Measurements from ENCODE around the gene KIF5B.
"Not testable (repeated sequence)": the region's sequence is repeated elsewhere in the genome, so short reads cannot be mapped to it uniquely, and the experiment has no call there.

KIF5B gene

DNA sequence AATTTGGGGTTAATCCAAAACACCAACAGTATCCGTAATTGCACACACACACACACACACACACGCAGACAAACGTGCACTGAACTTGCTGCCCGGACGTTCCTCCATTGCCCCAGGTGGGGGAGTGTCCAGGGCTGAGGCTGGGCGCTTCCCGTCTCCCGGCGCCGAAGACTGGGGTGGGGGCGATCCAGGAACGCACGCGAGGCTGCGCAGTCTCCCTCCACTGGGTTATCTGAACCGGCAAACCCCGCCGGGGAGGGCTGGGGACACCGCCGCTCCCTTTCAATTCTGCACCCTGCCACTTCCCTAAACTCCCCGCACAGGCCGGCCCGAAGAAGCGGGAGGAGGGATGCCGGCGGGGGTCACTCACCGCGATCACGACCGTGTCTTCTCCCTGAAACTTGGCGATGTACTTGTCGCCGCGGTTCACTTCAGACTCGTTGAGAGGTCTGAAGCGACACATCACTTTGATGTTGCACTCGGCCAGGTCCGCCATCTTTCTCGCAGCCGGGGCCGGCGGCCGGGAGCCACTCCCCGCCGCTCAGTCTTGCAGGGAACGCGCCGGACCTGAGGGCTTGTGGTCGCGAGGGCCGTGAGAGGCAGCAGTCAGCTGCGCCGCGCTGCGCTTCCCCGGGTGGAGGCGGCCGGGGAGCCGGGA lies 618 bp downstream of the KIF5B start:
- Histone ChIP-seq H3K9ac (ENCODE audit: low read depth, low read length) (peak overlapping the region; percentile 99), H3K4me1 (ENCODE audit: control insufficient read depth, insufficient read depth, low read length) (peaks cover 28% of the 10 kb centered on the region), H3K4me2 (ENCODE audit: low read length) (peak overlapping the region; percentile 94), H3K36me3 (ENCODE audit: insufficient read depth, low read length) (no peaks in the 10 kb centered on the region), H3K9me3 (replicated peaks; ENCODE audit: low read length) (no peaks in the 10 kb centered on the region), H3K27me3 (ENCODE audit: control insufficient read depth, insufficient read depth, low read length) (no peaks in the 10 kb centered on the region), H3K4me3 (ENCODE audit: low read length) (peak overlapping the region; percentile 100)

DNA sequence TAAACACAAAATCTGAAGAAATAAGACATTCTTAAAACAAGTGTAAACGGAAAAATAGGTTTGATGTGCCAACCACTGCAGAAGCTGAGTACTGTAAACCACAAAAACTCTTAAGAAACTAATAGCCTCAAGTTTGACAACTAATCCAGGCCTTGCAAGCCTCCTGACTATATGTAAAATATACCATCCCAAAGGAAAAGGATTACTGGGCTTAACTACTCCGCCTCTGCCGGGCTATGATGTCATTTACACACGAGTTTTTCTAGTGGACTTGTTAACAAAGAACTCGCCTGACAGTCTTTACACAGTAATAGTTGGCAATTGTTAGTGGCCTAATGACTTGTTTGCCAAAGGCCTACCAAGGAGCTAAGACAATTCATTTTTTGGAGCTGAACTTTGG lies 2.1 kb downstream of the KIF5B start:
- Histone ChIP-seq H3K4me1 (ENCODE audit: control insufficient read depth, insufficient read depth, low read length) (peaks cover 43% of the 10 kb centered on the region), H3K27me3 (ENCODE audit: control insufficient read depth, insufficient read depth, low read length) (no peaks in the 10 kb centered on the region), H3K36me3 (ENCODE audit: insufficient read depth, low read length) (peaks cover 4% of the 10 kb centered on the region), H3K4me2 (ENCODE audit: low read length) (peak overlapping the region; percentile 94), H3K4me3 (ENCODE audit: low read length) (peak overlapping the region; percentile 100), H3K9me3 (replicated peaks; ENCODE audit: low read length) (no peaks in the 10 kb centered on the region), H3K9ac (ENCODE audit: low read depth, low read length) (peak overlapping the region; percentile 99)

DNA sequence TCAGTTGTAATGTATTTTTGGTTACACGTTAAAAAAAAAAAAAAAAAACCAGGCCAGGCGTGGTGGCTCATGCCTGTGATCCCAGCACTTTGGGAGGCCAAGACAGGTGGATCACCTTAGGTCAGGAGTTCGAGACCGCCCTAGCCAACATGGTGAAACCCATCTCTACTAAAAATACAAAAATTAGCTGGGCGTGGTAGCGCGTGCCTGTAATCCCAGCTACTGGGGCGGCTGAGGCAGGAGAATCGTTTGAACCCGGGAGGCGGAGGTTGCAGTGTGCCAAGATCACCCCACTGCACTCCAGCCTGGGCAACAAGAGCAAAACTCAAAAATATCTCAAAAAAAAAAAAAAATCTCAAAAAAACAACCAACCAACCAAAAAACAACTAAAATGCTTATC lies 2.8 kb downstream of the KIF5B start:
- H3K27me3 ChIP-seq (ENCODE audit: control insufficient read depth, insufficient read depth, low read length), result not testable (repeated sequence)
- H3K4me1 ChIP-seq (ENCODE audit: control insufficient read depth, insufficient read depth, low read length), result peaks cover 49% of the 10 kb centered on the region
- peak overlapping the region; percentile 99 for H3K9ac ChIP-seq (ENCODE audit: low read depth, low read length)

DNA sequence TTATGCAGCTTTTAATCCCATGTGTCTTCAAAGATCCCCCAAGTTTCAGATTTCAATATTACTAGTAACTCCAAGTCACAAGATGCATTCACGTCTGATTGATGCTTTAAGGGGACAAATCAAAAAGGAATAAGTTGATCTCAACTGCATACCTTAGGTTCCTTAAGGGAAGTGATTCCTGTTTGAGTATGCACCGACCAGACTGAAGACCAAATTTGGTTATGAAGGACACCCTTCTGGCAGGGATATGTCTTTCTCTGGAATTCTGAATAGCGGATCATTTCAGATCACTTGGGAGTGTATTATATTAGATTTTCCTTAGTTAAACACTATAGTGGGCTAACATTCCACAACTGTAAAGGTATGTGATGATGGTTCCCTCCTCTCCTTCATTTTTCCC lies 4.3 kb downstream of the KIF5B start:
- Histone ChIP-seq H3K9me3 (replicated peaks; ENCODE audit: low read length) (no peaks in the 10 kb centered on the region), H3K36me3 (ENCODE audit: insufficient read depth, low read length) (peaks cover 19% of the 10 kb centered on the region), H3K9ac (ENCODE audit: low read depth, low read length) (no peak overlapping the region), H3K4me2 (ENCODE audit: low read length) (peak overlapping the region; percentile 94), H3K4me3 (ENCODE audit: low read length) (peak overlapping the region; percentile 100), H3K4me1 (ENCODE audit: control insufficient read depth, insufficient read depth, low read length) (peaks cover 53% of the 10 kb centered on the region), H3K27me3 (ENCODE audit: control insufficient read depth, insufficient read depth, low read length) (no peaks in the 10 kb centered on the region)

More for the DNA sequence above, 2.8 kb downstream of the KIF5B start:
- Histone ChIP-seq H3K4me2 (ENCODE audit: low read length) (peak overlapping the region; percentile 94), H3K4me3 (ENCODE audit: low read length) (peak overlapping the region; percentile 100)
- H3K36me3 ChIP-seq (ENCODE audit: insufficient read depth, low read length); H3K9me3 ChIP-seq (replicated peaks; ENCODE audit: low read length): not testable (repeated sequence)

DNA sequence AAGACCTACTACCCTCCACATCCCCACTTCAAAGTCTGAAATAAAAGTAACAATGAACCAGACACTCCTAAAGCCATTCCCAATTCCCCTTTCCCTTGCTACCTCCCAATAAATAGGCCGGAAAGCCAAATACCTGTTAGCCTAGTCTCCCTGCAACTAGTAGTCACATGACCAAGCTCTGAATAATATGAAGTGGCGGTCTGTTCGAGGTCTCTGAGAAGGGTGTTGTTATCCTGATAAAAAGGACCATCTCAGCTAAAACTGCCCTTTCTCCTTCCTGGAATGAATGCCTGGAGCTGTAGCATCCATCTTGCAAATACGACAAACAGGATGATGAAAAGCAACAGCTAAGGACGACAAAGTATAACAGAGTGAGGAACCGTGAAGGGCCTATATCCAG lies 6.0 kb downstream of the KIF5B start:
- Histone ChIP-seq H3K4me1 (ENCODE audit: control insufficient read depth, insufficient read depth, low read length) (peaks cover 49% of the 10 kb centered on the region), H3K4me2 (ENCODE audit: low read length) (peak overlapping the region; percentile 25), H3K27me3 (ENCODE audit: control insufficient read depth, insufficient read depth, low read length) (no peaks in the 10 kb centered on the region), H3K36me3 (ENCODE audit: insufficient read depth, low read length) (peaks cover 36% of the 10 kb centered on the region), H3K9ac (ENCODE audit: low read depth, low read length) (no peak overlapping the region), H3K9me3 (replicated peaks; ENCODE audit: low read length) (no peaks in the 10 kb centered on the region), H3K4me3 (ENCODE audit: low read length) (peak overlapping the region; percentile 34)

DNA sequence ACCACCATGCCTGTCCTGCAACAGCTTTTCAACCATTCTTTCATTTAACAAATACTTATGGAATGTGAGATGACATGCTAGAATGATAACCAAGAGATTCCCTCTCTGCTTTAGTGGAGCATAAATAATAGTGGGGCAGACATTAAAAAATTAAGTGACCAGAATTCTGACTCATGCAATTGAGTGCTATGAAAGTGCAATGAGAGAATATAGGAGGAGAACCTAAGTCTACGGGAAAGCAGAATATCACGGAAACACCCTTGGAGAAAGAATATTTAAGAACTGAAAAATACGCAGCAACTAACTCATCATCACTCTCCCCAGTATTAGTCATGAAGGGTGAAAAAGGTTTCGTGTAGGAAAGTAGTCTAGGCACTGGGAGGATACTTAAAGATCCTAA lies 7.1 kb downstream of the KIF5B start:
- Histone ChIP-seq H3K4me1 (ENCODE audit: control insufficient read depth, insufficient read depth, low read length) (peaks cover 49% of the 10 kb centered on the region), H3K9ac (ENCODE audit: low read depth, low read length) (no peak overlapping the region), H3K27me3 (ENCODE audit: control insufficient read depth, insufficient read depth, low read length) (no peaks in the 10 kb centered on the region)

DNA sequence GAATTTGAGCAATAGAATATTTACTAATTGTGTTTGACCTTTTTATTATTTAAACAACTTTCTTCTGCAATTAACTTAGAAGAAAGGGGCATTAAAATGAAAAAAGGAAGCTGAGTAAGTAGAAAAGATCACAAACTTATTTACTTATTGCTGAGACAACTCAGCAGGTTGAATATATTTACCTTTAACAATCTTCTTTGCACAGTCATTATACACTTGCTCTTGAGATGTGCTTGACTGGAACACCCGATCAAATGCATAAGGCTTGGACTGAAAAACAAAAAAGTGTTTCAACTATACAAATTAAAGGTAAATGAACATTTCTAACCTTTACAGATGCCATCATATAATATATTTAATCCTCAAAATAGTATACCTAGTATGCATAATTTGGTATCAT lies 7.9 kb downstream of the KIF5B start:
- Histone ChIP-seq H3K4me2 (ENCODE audit: low read length) (no peak overlapping the region), H3K4me1 (ENCODE audit: control insufficient read depth, insufficient read depth, low read length) (peaks cover 54% of the 10 kb centered on the region), H3K36me3 (ENCODE audit: insufficient read depth, low read length) (peaks cover 54% of the 10 kb centered on the region), H3K4me3 (ENCODE audit: low read length) (no peak overlapping the region), H3K9ac (ENCODE audit: low read depth, low read length) (no peak overlapping the region), H3K27me3 (ENCODE audit: control insufficient read depth, insufficient read depth, low read length) (no peaks in the 10 kb centered on the region), H3K9me3 (replicated peaks; ENCODE audit: low read length) (no peaks in the 10 kb centered on the region)

More for the DNA sequence above, 7.1 kb downstream of the KIF5B start:
- no peak overlapping the region for H3K4me3 ChIP-seq (ENCODE audit: low read length)
- no peak overlapping the region for H3K4me2 ChIP-seq (ENCODE audit: low read length)
- no peaks in the 10 kb centered on the region for H3K9me3 ChIP-seq (replicated peaks; ENCODE audit: low read length)
- H3K36me3 ChIP-seq (ENCODE audit: insufficient read depth, low read length), result peaks cover 46% of the 10 kb centered on the region

DNA sequence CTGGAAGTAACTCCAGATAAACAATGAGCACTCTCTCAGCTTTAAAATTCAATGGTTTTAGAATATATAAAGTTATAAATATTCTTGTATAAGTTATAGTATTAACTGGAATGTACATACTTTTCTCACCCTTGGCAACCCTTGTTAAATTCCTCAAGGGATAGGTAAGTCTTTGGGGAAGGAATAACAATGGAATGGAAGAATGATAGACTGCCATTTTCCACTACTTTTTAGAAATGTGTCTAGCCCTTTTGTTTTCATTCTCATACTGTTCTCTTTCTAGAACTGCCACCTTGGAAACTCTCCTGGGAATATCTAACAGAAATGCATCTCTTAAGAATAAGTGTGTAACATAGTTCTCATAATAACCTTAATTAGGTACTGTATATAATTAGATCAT lies 8.3 kb downstream of the KIF5B start:
- Histone ChIP-seq H3K27me3 (ENCODE audit: control insufficient read depth, insufficient read depth, low read length) (no peaks in the 10 kb centered on the region), H3K4me2 (ENCODE audit: low read length) (no peak overlapping the region), H3K4me1 (ENCODE audit: control insufficient read depth, insufficient read depth, low read length) (peaks cover 53% of the 10 kb centered on the region), H3K9ac (ENCODE audit: low read depth, low read length) (no peak overlapping the region), H3K36me3 (ENCODE audit: insufficient read depth, low read length) (peaks cover 57% of the 10 kb centered on the region), H3K4me3 (ENCODE audit: low read length) (no peak overlapping the region), H3K9me3 (replicated peaks; ENCODE audit: low read length) (no peaks in the 10 kb centered on the region)

DNA sequence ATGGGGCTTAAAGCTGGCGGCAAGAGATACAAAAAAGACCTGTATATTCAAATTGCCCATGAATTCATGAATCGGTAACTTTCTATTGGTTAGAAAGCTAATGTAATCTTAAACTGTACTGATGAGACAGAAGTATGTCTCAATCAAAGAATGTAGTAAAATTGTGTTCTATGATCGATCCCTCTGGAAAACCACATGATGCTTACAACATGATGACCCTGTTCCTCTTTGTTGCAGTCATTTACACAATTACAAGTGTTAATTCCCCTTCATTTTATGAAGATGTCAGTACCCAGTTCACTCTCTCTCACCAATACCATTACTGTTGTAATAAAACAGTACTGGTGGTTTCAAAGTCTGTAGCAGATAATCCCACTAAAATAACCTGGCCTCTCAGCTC lies 10.1 kb downstream of the KIF5B start:
- peaks cover 57% of the 10 kb centered on the region for H3K36me3 ChIP-seq (ENCODE audit: insufficient read depth, low read length)
- no peaks in the 10 kb centered on the region for H3K27me3 ChIP-seq (ENCODE audit: control insufficient read depth, insufficient read depth, low read length)
- H3K4me3 ChIP-seq (ENCODE audit: low read length), result no peak overlapping the region
- peaks cover 48% of the 10 kb centered on the region for H3K4me1 ChIP-seq (ENCODE audit: control insufficient read depth, insufficient read depth, low read length)
- H3K4me2 ChIP-seq (ENCODE audit: low read length), result no peak overlapping the region
- H3K9ac ChIP-seq (ENCODE audit: low read depth, low read length), result no peak overlapping the region
- no peaks in the 10 kb centered on the region for H3K9me3 ChIP-seq (replicated peaks; ENCODE audit: low read length)

DNA sequence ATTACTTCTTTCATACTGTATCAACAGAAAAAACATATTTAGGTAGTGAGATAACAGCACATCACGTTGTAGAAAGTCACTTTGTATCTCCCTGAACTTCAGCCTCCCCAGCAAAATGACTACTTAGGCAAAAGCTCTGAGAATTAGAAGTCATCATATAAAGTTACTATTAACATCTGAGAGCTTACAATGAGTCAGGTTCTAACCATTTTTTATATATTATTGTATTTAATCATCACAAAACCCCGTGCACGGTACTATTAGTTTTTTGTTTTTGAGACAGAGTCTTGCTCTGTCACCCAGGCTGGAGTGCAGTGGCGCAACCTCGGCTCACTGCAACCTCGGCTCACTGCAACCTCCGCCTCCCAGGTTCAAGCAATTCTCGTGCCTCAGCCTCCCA lies 13.5 kb downstream of the KIF5B start:
- H3K27me3 ChIP-seq (ENCODE audit: control insufficient read depth, insufficient read depth, low read length); H3K9me3 ChIP-seq (replicated peaks; ENCODE audit: low read length): not testable (repeated sequence)
- Histone ChIP-seq H3K9ac (ENCODE audit: low read depth, low read length) (peak overlapping the region; percentile 61), H3K4me1 (ENCODE audit: control insufficient read depth, insufficient read depth, low read length) (peaks cover 18% of the 10 kb centered on the region), H3K4me2 (ENCODE audit: low read length) (peak overlapping the region; percentile 71), H3K4me3 (ENCODE audit: low read length) (peak overlapping the region; percentile 46), H3K36me3 (ENCODE audit: insufficient read depth, low read length) (peaks cover 63% of the 10 kb centered on the region)

DNA sequence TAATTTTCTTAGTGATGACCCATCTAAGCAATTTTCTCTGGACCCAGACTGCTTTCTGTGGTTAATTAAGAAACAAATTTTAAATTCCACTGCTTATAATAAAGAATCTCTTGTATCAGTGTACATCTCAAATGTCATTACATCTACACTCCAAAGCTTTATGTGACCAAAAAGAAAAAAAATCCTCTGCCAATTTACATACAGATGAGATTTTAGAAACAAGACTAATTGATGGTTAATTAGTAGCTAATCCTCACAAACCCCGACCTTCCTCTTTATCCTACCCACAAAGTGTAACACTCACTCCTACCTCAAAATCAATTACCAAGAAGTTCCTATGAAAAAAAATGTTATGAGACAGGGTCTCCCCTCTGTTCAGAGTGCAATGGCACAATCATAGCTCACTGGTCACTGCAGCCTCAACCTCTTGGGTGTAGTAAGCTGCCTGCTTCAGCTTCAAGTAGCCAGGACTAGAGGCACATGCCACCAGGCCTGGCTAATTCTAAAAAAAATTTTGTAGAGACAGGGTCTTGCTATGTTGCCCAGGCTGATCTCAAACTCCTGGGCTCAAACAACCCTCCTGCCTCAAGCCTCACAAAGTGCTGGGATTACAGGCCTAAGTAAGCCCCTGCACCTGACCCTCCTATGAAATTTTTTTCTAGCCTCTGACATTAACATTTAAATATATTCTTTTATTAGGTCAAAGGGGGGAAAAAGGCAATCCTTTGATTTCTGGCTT lies 14.8 kb downstream of the KIF5B start:
- Histone ChIP-seq H3K36me3 (ENCODE audit: insufficient read depth, low read length) (peaks cover 63% of the 10 kb centered on the region), H3K4me1 (ENCODE audit: control insufficient read depth, insufficient read depth, low read length) (peaks cover 18% of the 10 kb centered on the region), H3K4me3 (ENCODE audit: low read length) (no peak overlapping the region)

DNA sequence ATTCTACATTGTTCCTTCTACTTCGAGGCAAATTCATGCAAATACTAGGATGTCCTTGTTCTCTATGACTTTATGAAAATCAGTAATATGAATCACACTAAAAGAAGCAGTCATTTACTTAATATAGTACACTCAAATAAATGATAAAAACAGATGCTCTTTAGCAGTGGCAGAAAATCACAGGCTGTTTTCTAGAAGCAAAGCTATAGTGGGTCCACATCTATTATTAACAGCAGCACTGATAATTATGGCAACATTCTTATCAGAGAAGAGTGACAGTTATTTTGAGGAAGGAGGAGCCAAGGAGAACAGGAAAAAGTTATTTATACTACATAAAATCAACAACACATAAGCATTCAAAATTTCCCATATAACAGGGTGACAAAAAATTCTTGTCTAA lies 16.5 kb downstream of the KIF5B start:
- Histone ChIP-seq H3K4me1 (ENCODE audit: control insufficient read depth, insufficient read depth, low read length) (peaks cover 18% of the 10 kb centered on the region), H3K9me3 (replicated peaks; ENCODE audit: low read length) (no peaks in the 10 kb centered on the region), H3K9ac (ENCODE audit: low read depth, low read length) (no peak overlapping the region), H3K4me2 (ENCODE audit: low read length) (no peak overlapping the region), H3K36me3 (ENCODE audit: insufficient read depth, low read length) (peaks cover 61% of the 10 kb centered on the region), H3K4me3 (ENCODE audit: low read length) (no peak overlapping the region), H3K27me3 (ENCODE audit: control insufficient read depth, insufficient read depth, low read length) (no peaks in the 10 kb centered on the region)

More for the DNA sequence above, 14.8 kb downstream of the KIF5B start:
- no peaks in the 10 kb centered on the region for H3K27me3 ChIP-seq (ENCODE audit: control insufficient read depth, insufficient read depth, low read length)
- H3K4me2 ChIP-seq (ENCODE audit: low read length), result no peak overlapping the region
- H3K9ac ChIP-seq (ENCODE audit: low read depth, low read length), result no peak overlapping the region
- no peaks in the 10 kb centered on the region for H3K9me3 ChIP-seq (replicated peaks; ENCODE audit: low read length)

All from skeletal muscle satellite cell (primary cell).